Activated B cell treated with CpG ODN at 0.5 μM for 24 hours (primary cell): ENCODE measurements around the gene ABHD17A. TPM values are rescaled to one million over a fixed set of nuclear protein-coding genes. Genes with fewer than 3 reads are reported as not detected.

Experiments
- ATAC-seq: fragments of 200-7000 bp; cut with Tn5 transposase; one replicate; pipeline ENCODE4 v1.10.0; 2021; ENCODE audit warnings: low read depth, mild to moderate bottlenecking, moderate library complexity
- CTCF ChIA-PET: fragments of 350-600 bp; sonication (Branson Sonifier 250); formaldehyde crosslinking; loops from one replicate; lab custom pipeline; 2021; ENCODE audit warnings: antibody characterized with exemption; lab: Charles Lee
- POLR2A ChIA-PET: fragments of 350-600 bp; sonication (Branson Sonifier 250); formaldehyde crosslinking; loops from one replicate; lab custom pipeline; 2021; ENCODE audit warnings: antibody characterized with exemption; lab: Charles Lee
- DNase-seq: peaks from one replicate; pipeline ENCODE4 v3.0.0; 2022
- H3K27ac Mint-ChIP-seq: one replicate; pipeline ENCODE4 v1.8.0; 2020; ENCODE audit warnings: mixed read lengths
- H3K27me3 Mint-ChIP-seq: one replicate; pipeline ENCODE4 v1.8.0; 2021; ENCODE audit warnings: mixed read lengths
- H3K36me3 Mint-ChIP-seq: one replicate; pipeline ENCODE4 v1.8.0; 2021; ENCODE audit warnings: low read depth, mixed read lengths
- H3K4me1 Mint-ChIP-seq: one replicate; pipeline ENCODE4 v1.8.0; 2021; ENCODE audit warnings: mixed read lengths
- H3K4me3 Mint-ChIP-seq: one replicate; pipeline ENCODE4 v1.8.0; 2020; ENCODE audit warnings: mild to moderate bottlenecking, mixed read lengths
- H3K9me3 Mint-ChIP-seq: one replicate; pipeline ENCODE4 v1.8.0; 2020; ENCODE audit warnings: mixed read lengths
- intact Hi-C: fragments of 100-400 bp; cut with micrococcal nuclease; formaldehyde crosslinking; loops from one replicate; pipeline ENCODE4 v1.15.1; 2024
- total RNA-seq: library from RNA; stranded (reverse); gene quantifications from 2 replicates; pipeline ENCODE4 v1.2.3, GENCODE V29; 2022
- TF ChIP-seq, protein P1 (sequence below): fragments of 200-600 bp; IDR thresholded peaks from one replicate; pipeline ENCODE4 v1.8.0; 2022; ENCODE audit warnings: antibody characterized with exemption, mild to moderate bottlenecking

Gene ABHD17A
- total RNA-seq, 1 donor from 2014 or later, result 64.3 TPM

DNA sequence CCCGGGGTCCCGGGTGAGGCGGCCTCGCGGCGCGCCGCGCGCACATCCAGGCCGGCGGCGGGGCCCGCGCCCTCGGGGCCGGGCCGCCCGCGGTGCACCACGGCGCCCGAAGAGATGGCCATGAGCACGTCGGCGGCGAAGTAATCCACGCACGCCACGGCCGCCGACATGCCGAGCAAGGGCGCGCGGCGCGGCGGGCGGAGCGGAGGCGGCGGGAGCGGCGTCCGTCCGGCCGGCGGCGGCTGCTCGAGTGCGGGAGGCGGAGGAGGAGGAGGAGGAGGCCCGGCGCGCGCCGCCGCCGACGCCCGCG, 22.0 kb downstream of the ABHD17A start, which contains the start of gene KLF16:
KLF16 (minus strand) TSS at position 252 of the 310 bp plus-strand sequence; CDS start at position 170, 82 bp downstream.
- TF ChIP-seq, protein P1, sequence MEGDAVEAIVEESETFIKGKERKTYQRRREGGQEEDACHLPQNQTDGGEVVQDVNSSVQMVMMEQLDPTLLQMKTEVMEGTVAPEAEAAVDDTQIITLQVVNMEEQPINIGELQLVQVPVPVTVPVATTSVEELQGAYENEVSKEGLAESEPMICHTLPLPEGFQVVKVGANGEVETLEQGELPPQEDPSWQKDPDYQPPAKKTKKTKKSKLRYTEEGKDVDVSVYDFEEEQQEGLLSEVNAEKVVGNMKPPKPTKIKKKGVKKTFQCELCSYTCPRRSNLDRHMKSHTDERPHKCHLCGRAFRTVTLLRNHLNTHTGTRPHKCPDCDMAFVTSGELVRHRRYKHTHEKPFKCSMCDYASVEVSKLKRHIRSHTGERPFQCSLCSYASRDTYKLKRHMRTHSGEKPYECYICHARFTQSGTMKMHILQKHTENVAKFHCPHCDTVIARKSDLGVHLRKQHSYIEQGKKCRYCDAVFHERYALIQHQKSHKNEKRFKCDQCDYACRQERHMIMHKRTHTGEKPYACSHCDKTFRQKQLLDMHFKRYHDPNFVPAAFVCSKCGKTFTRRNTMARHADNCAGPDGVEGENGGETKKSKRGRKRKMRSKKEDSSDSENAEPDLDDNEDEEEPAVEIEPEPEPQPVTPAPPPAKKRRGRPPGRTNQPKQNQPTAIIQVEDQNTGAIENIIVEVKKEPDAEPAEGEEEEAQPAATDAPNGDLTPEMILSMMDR, result no peak
- CTCF ChIA-PET, result no interaction called here
- Mint-ChIP-seq H3K9me3 (no peaks in the 10 kb centered on the region), H3K27me3 (no peaks in the 10 kb centered on the region), H3K36me3 (peaks cover 2% of the 10 kb centered on the region), H3K4me3 (peak within 1 kb of the TSS; percentile 92), H3K4me1 (peaks cover 42% of the 10 kb centered on the region), H3K27ac (peak within 1 kb of the TSS; percentile 92)
- ATAC-seq, result no peak
- intact Hi-C loops, result loop anchor here (1.0 to 5.0 kb wide), 3 partner anchors 189 to 406 kb away; partner anchors contain the start of gene MKNK2
- no peak for DNase-seq
- POLR2A ChIA-PET, result no interaction called here

DNA sequence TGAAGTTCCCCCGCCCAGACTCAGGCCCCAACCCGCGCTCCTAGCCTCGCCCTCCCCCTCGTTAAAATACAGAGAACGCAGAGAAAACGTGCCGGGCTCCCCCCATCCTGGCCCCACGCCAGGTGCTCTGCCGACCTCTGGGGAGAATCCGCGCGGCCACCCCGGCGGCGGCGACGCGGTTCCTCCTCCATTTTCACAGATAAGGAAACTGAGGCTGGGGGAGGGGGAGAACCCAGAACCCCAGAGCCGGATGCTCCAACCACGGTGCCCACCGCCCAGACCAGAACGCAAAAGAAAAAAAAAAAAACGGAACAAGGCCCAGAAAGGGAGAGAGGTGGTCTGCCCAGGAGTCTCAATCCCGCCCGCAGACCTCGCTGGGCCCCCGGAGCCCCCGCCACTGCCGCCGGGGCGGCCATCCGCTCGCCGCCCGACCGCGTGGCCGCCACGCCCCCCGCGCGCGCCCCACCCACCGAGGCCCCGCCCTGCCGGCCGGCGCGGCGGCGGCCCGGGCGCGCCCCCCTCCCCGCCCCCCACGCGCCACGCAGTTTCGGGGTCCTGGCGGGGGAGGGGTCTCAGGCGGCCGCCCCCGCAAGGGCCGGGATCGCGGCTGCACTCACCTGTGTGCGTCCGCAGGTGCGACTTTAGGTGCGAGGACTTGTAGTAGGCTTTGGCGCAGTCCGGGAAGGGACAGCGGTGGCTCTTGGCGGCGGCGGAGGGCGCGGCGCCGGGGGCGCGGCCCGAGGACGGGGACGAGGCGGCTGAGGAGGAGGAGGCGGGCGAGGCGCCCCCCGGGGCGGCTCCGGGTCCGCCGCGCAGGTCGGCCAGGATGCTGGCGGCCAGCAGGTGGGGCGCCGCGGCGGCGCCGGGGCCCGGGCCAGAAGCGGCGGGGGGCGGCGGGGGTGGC, 22.6 kb downstream of the ABHD17A start:
- H3K9me3 Mint-ChIP-seq, result no peaks in the 10 kb centered on the region
- DNase-seq, result peak; percentile 71
- no peak for ATAC-seq
- POLR2A ChIA-PET, result no interaction called here
- CTCF ChIA-PET, result no interaction called here
- H3K27ac Mint-ChIP-seq, result peak overlapping the region; percentile 89
- TF ChIP-seq, protein P1, result no peak
- peaks cover 2% of the 10 kb centered on the region for H3K36me3 Mint-ChIP-seq
- no peaks in the 10 kb centered on the region for H3K27me3 Mint-ChIP-seq
- peaks cover 48% of the 10 kb centered on the region for H3K4me1 Mint-ChIP-seq
- peak overlapping the region; percentile 92 for H3K4me3 Mint-ChIP-seq
- intact Hi-C loops, result loop anchor here (1.0 to 5.0 kb wide), 4 partner anchors 9 to 407 kb away; partner anchors contain the start of gene MKNK2

DNA sequence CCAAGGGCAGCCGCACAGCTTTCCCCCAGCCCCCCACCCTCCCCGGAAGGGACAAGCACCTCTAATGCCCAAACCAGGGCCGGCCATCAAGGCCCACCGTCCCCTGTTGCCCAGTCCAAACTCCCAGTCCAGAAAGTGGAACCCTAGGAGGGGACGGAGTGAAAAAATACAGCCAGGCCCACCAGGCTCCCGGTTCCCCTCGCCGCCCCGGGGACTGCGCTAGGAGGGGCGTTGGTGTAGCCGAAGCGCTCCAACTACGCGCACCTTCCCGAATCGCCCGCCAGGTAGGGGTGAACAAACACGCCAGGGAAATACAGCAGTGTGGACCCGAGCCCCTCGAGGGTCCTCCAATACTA, 23.2 kb downstream of the ABHD17A start:
- POLR2A ChIA-PET, result no interaction called here
- no peaks in the 10 kb centered on the region for H3K9me3 Mint-ChIP-seq
- TF ChIP-seq, protein P1, result no peak
- ATAC-seq (no peak), DNase-seq (no peak)
- no peaks in the 10 kb centered on the region for H3K27me3 Mint-ChIP-seq
- peaks cover 52% of the 10 kb centered on the region for H3K4me1 Mint-ChIP-seq
- no peaks in the 10 kb centered on the region for H3K36me3 Mint-ChIP-seq
- CTCF ChIA-PET, result no interaction called here
- H3K27ac Mint-ChIP-seq, result peak overlapping the region; percentile 89
- intact Hi-C loops, result loop anchor here (1.0 to 5.0 kb wide), 3 partner anchors 9 to 225 kb away; partner anchors contain the start of gene MKNK2
- H3K4me3 Mint-ChIP-seq, result peak overlapping the region; percentile 92

DNA sequence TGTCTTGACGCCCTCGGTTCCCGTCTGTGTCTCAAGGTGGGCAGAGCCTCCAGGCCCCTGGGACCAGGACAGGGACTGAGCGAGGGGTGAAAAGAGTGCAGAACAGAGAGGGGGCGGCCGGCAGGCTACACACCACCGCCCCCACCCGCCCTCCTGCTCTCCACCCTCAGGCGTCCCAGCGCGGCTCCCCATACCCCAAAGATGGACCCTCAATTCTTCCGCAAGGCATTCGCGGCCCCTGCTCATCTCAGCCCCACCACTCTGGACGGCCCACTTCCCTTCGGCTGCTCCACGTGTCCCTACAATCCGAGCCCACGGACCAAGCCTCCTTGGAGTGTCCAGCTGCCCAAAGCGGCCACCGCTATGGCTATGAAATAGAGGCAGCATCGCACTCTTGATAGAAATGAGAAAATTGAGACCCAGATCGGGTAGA, 23.7 kb downstream of the ABHD17A start:
- ATAC-seq (no peak), DNase-seq (no peak)
- intact Hi-C loops, result loop anchor here (1.0 to 5.0 kb wide), 3 partner anchors 8 to 226 kb away; partner anchors contain the start of gene MKNK2
- Mint-ChIP-seq H3K9me3 (no peaks in the 10 kb centered on the region), H3K27me3 (no peaks in the 10 kb centered on the region), H3K36me3 (no peaks in the 10 kb centered on the region), H3K4me3 (peak overlapping the region; percentile 92), H3K4me1 (peaks cover 53% of the 10 kb centered on the region), H3K27ac (peak overlapping the region; percentile 89)
- TF ChIP-seq, protein P1, result no peak
- ChIA-PET POLR2A (no interaction called here), CTCF (no interaction called here)
